Measurements from ENCODE around the gene XXYLT1. TPM values are rescaled to one million over a fixed set of nuclear protein-coding genes. Genes with fewer than 3 reads are reported as not detected.

The XXYLT1 gene
- total and polyA plus RNA-seq, 9 of the 15 experiments (the other 6 are each of a cell fraction or from before 2014, with no cell fraction given): 1.9 to 18.9 (median 15.0) TPM

- TF ChIP-seq ZNF277 (CRISPR knock-in tag; IDR thresholded peaks at IDR 0.05; ENCODE audit: borderline replicate concordance) (no peak), HMBOX1 (IDR thresholded peaks at IDR 0.05) (peak; percentile 39; the same call in 1 of the 2 replicates), PKNOX1 (IDR thresholded peaks at IDR 0.05) (peak; percentile 83), SFPQ (IDR thresholded peaks at IDR 0.05; ENCODE audit: low read depth, low read length) (no peak), HDAC6 (IDR thresholded peaks at IDR 0.05; ENCODE audit: low read depth, low read length) (no peak), SRF (CRISPR knock-in tag; IDR thresholded peaks at IDR 0.05) (no peak), ZNF143 (CRISPR knock-in tag; IDR thresholded peaks at IDR 0.05) (no peak), DEAF1 (CRISPR knock-in tag; IDR thresholded peaks at IDR 0.05) (no peak), ZBTB33 (CRISPR knock-in tag; IDR thresholded peaks at IDR 0.05) (no peak; the same call in 1 of the 2 replicates), HMGN3 (IDR thresholded peaks at IDR 0.05; ENCODE audit: borderline replicate concordance, extremely low read depth, insufficient read length, low read depth, low read length) (peak; percentile 47), ARNT (IDR thresholded peaks at IDR 0.05) (no peak), RBM25 (IDR thresholded peaks at IDR 0.05; ENCODE audit: low read depth, low read length, severe bottlenecking) (no peak), ELF1 (tag; IDR thresholded peaks at IDR 0.05) (peak; percentile 56; the same call in 1 of the 2 replicates), HDGF (IDR thresholded peaks at IDR 0.05) (no peak), LARP7 (IDR thresholded peaks at IDR 0.05) (no peak), SRSF1 (IDR thresholded peaks at IDR 0.05; ENCODE audit: low read depth, low read length) (no peak), HNRNPLL (IDR thresholded peaks at IDR 0.05; ENCODE audit: low read depth, low read length, poor library complexity, severe bottlenecking) (no peak)
Measured at GRCh38 chr3:195162033-195162669, 108.8 kb downstream of the XXYLT1 start (continued).

All from K562 (cell line).